H9 (cell line): Measurements from ENCODE around the gene PLD3. TPM values are rescaled to one million over a fixed set of nuclear protein-coding genes. Genes with fewer than 3 reads are reported as not detected.

ENCODE experiments used
- DNase-seq: peaks from one replicate; pipeline ENCODE4 v3.0.0-alpha.2; 2017
- H2AFZ ChIP-seq: one replicate; pipeline ENCODE4 v1.6.1; 2013; ENCODE audit warnings: mild to moderate bottlenecking, low read length, control low read depth, moderate library complexity
- H2AK5ac ChIP-seq: 2 replicates; pipeline ENCODE4 v1.6.1; 2013; ENCODE audit warnings: low read length, control low read depth, mixed read lengths; ENCODE audit not compliant: insufficient read length
- H2BK120ac ChIP-seq: one replicate; pipeline ENCODE4 v1.6.1; 2013; ENCODE audit warnings: low read depth, mild to moderate bottlenecking, low read length, control low read depth, inconsistent platforms; ENCODE audit not compliant: poor library complexity, severe bottlenecking
- H2BK12ac ChIP-seq: 2 replicates; pipeline ENCODE4 v1.6.1; 2013; ENCODE audit warnings: low read length, control low read depth, mixed read lengths, low read depth; ENCODE audit not compliant: insufficient read length
- H2BK15ac ChIP-seq: 2 replicates; pipeline ENCODE4 v1.6.1; 2013; ENCODE audit warnings: low read depth, low read length, control low read depth
- H2BK20ac ChIP-seq: one replicate; pipeline ENCODE4 v1.6.1; 2013; ENCODE audit warnings: low read depth, mild to moderate bottlenecking, low read length, control low read depth, inconsistent platforms; ENCODE audit not compliant: poor library complexity, severe bottlenecking
- H2BK5ac ChIP-seq: 2 replicates; pipeline ENCODE4 v1.6.1; 2013; ENCODE audit warnings: low read length, control low read depth, mixed read lengths; ENCODE audit not compliant: insufficient read length
- H3K14ac ChIP-seq: 2 replicates; pipeline ENCODE4 v1.6.1; 2013; ENCODE audit warnings: low read length, control low read depth; ENCODE audit not compliant: insufficient read depth
- H3K18ac ChIP-seq: 2 replicates; pipeline ENCODE4 v1.6.1; 2013; ENCODE audit warnings: low read depth, mild to moderate bottlenecking, mixed read lengths, low read length, control low read depth; ENCODE audit not compliant: insufficient read length
- H3K23ac ChIP-seq: 2 replicates; pipeline ENCODE4 v1.6.1; 2013; ENCODE audit warnings: low read length, control low read depth, mixed read lengths, low read depth; ENCODE audit not compliant: insufficient read length
- H3K23me2 ChIP-seq: 2 replicates; pipeline ENCODE4 v1.6.1; 2013; ENCODE audit warnings: low read depth, mild to moderate bottlenecking, mixed read lengths, low read length, control low read depth; ENCODE audit not compliant: insufficient read length, poor library complexity, severe bottlenecking
- H3K27ac ChIP-seq: 2 replicates; pipeline ENCODE4 v1.5.1; 2013; ENCODE audit warnings: low read length, control low read depth, mixed read lengths, low read depth; ENCODE audit not compliant: insufficient read length
- H3K27me3 ChIP-seq: 2 replicates; pipeline ENCODE4 v1.6.1; 2013; ENCODE audit warnings: low read length, control low read depth, inconsistent platforms; ENCODE audit not compliant: insufficient read depth
- H3K4ac ChIP-seq: 2 replicates; pipeline ENCODE4 v1.6.1; 2013; ENCODE audit warnings: low read depth, mild to moderate bottlenecking, control low read depth, inconsistent platforms, low read length, moderate library complexity
- H3K4me1 ChIP-seq: 2 replicates; pipeline ENCODE4 v1.6.1; 2013; ENCODE audit warnings: low read length, control low read depth, inconsistent platforms; ENCODE audit not compliant: insufficient read depth
- H3K4me2 ChIP-seq: 2 replicates; pipeline ENCODE4 v1.6.1; 2013; ENCODE audit warnings: low read length, control low read depth, mixed read lengths; ENCODE audit not compliant: insufficient read length, insufficient read depth
- H3K56ac ChIP-seq: 2 replicates; pipeline ENCODE4 v1.6.1; 2013; ENCODE audit warnings: low read depth, mild to moderate bottlenecking, mixed read lengths, low read length, control low read depth; ENCODE audit not compliant: insufficient read length
- H3K79me1 ChIP-seq: 2 replicates; pipeline ENCODE4 v1.6.1; 2013; ENCODE audit warnings: low read depth, mild to moderate bottlenecking, moderate library complexity, low read length, control low read depth, inconsistent platforms; ENCODE audit not compliant: insufficient read depth, poor library complexity, severe bottlenecking
- H3K79me2 ChIP-seq: 2 replicates; pipeline ENCODE4 v1.6.1; 2013; ENCODE audit warnings: low read length, control low read depth, inconsistent platforms; ENCODE audit not compliant: insufficient read depth
- H3K9ac ChIP-seq: 2 replicates; pipeline ENCODE4 v1.6.1; 2013; ENCODE audit warnings: low read length, control low read depth, mixed read lengths; ENCODE audit not compliant: insufficient read length; ENCODE audit errors: extremely low read depth
- H3K9me3 ChIP-seq: one replicate; pipeline ENCODE4 v1.6.1; 2013; ENCODE audit warnings: low read depth, low read length, inconsistent platforms; ENCODE audit not compliant: control insufficient read depth
- H3T11ph ChIP-seq: one replicate; pipeline ENCODE4 v1.6.1; 2013; ENCODE audit warnings: mild to moderate bottlenecking, low read length, control low read depth, inconsistent platforms
- H4K20me1 ChIP-seq: one replicate; pipeline ENCODE4 v1.6.1; 2013; ENCODE audit not compliant: control insufficient read depth, insufficient read length, insufficient read depth
- H4K5ac ChIP-seq: 2 replicates; pipeline ENCODE4 v1.6.1; 2013; ENCODE audit warnings: low read depth, mild to moderate bottlenecking, mixed read lengths, low read length, control low read depth; ENCODE audit not compliant: insufficient read length
- H4K8ac ChIP-seq: replicated peaks from 2 replicates; pipeline ENCODE4 v1.6.1; 2013; ENCODE audit warnings: low read length, control low read depth, mixed read lengths, low read depth; ENCODE audit not compliant: insufficient read length
- H4K91ac ChIP-seq: 2 replicates; pipeline ENCODE4 v1.6.1; 2013; ENCODE audit warnings: low read depth, mild to moderate bottlenecking, moderate library complexity, mixed read lengths, low read length, control low read depth; ENCODE audit not compliant: insufficient read length
- H3K27ac Mint-ChIP-seq, 3 experiments: 2 replicates in 2 of 3; 3 replicates in 1 of 3; pipeline ENCODE4 v1.8.0; 2020 to 2021; ENCODE audit warnings: mixed read lengths in 3 of 3, mild to moderate bottlenecking in 1 of 3, moderate library complexity in 1 of 3
- H3K27me3 Mint-ChIP-seq: 2 replicates; pipeline ENCODE4 v1.8.0; 2021; ENCODE audit warnings: low read depth, mild to moderate bottlenecking, moderate library complexity, mixed read lengths
- H3K36me3 Mint-ChIP-seq, 3 experiments: 2 replicates in 2 of 3; 3 replicates in 1 of 3; pipeline ENCODE4 v1.8.0; 2020 to 2021; ENCODE audit warnings: low read depth in 3 of 3, mixed read lengths in 3 of 3; ENCODE audit not compliant: insufficient read depth in 1 of 3
- H3K4me1 Mint-ChIP-seq, 2 experiments: 2 replicates each; pipeline ENCODE4 v1.8.0; 2020; ENCODE audit warnings: mixed read lengths in 2 of 2
- H3K4me3 Mint-ChIP-seq, 2 experiments: 2 replicates in 1 of 2; 3 replicates in 1 of 2; pipeline ENCODE4 v1.8.0; 2020 to 2021; ENCODE audit warnings: mild to moderate bottlenecking in 2 of 2, mixed read lengths in 2 of 2, moderate library complexity in 1 of 2
- H3K9me3 Mint-ChIP-seq, 2 experiments: 2 replicates in 1 of 2; 3 replicates in 1 of 2; pipeline ENCODE4 v1.8.0; 2020; ENCODE audit warnings: mild to moderate bottlenecking in 2 of 2, mixed read lengths in 2 of 2, moderate library complexity in 1 of 2
- WGBS: extraction: QIAGEN DNeasy Blood & Tissue Kit; methylation state at CpG from one replicate; pipeline ENCODE4 v1.1.7; 2013; ENCODE audit warnings: missing lambda C conversion rate, low lambda C conversion rate, mixed read lengths; ENCODE audit not compliant: insufficient read length; ENCODE audit errors: extremely low coverage; 5-methylcytosine and 5-hydroxymethylcytosine counted together
- total RNA-seq: library from RNA; stranded (reverse); gene quantifications from 2 replicates; pipeline ENCODE4 v1.2.1, GENCODE V29; 2021
- TF ChIP-seq, protein P1 (sequence below): fragments of 200-600 bp; sonication (generic); conservative IDR thresholded peaks from 3 replicates; pipeline ENCODE4 v1.8.0; 2021; ENCODE audit warnings: antibody characterized with exemption, mild to moderate bottlenecking

PLD3 gene
- total RNA-seq, 1 experiment from 2014 or later: 194 TPM

DNA sequence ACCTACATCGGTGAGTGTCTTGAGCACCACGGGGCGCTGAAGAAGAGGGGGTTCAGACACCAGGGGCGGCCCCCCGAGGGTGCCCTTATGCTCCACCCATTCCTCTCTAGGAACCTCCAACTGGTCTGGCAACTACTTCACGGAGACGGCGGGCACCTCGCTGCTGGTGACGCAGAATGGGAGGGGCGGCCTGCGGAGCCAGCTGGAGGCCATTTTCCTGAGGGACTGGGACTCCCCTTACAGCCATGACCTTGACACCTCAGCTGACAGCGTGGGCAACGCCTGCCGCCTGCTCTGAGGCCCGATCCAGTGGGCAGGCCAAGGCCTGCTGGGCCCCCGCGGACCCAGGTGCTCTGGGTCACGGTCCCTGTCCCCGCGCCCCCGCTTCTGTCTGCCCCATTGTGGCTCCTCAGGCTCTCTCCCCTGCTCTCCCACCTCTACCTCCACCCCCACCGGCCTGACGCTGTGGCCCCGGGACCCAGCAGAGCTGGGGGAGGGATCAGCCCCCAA is 29.4 kb downstream of the PLD3 start:
- H3K23ac ChIP-seq: no peak overlapping the region
- Mint-ChIP-seq H3K27me3 (no peaks in the 10 kb centered on the region), H3K4me3 (no peak overlapping the region), H3K9me3 (no peaks in the 10 kb centered on the region), H3K27ac (peak overlapping the region in 2 of 3 experiments; percentile 10 to 71; a peak in 1 of 7 replicates), H3K36me3 (peaks cover 8 to 40% (median 29%) of the 10 kb centered on the region in 3 experiments; a peak in 6 of 7 replicates), H3K4me1 (peaks cover 0 to 2% of the 10 kb centered on the region in 2 experiments; a peak in 1 of 4 replicates)
- no peak overlapping the region for H2BK20ac ChIP-seq
- H3K79me1 ChIP-seq: no peaks in the 10 kb centered on the region
- DNase-seq: no peak
- no peak overlapping the region for H4K91ac ChIP-seq
- H3T11ph ChIP-seq: no peak overlapping the region
- WGBS: no CpG with 5 or more reads among the region's 25 CpGs
- no peaks in the 10 kb centered on the region for H3K27me3 ChIP-seq
- no peak overlapping the region for H4K5ac ChIP-seq
- H3K56ac ChIP-seq: no peak overlapping the region
- H3K23me2 ChIP-seq: no peaks in the 10 kb centered on the region
- H2BK120ac ChIP-seq: no peak overlapping the region
- TF ChIP-seq, protein P1, sequence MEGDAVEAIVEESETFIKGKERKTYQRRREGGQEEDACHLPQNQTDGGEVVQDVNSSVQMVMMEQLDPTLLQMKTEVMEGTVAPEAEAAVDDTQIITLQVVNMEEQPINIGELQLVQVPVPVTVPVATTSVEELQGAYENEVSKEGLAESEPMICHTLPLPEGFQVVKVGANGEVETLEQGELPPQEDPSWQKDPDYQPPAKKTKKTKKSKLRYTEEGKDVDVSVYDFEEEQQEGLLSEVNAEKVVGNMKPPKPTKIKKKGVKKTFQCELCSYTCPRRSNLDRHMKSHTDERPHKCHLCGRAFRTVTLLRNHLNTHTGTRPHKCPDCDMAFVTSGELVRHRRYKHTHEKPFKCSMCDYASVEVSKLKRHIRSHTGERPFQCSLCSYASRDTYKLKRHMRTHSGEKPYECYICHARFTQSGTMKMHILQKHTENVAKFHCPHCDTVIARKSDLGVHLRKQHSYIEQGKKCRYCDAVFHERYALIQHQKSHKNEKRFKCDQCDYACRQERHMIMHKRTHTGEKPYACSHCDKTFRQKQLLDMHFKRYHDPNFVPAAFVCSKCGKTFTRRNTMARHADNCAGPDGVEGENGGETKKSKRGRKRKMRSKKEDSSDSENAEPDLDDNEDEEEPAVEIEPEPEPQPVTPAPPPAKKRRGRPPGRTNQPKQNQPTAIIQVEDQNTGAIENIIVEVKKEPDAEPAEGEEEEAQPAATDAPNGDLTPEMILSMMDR: no peak
- H3K9ac ChIP-seq: no peak overlapping the region
- no peak overlapping the region for H3K18ac ChIP-seq
- no peak overlapping the region for H4K8ac ChIP-seq
- no peaks in the 10 kb centered on the region for H3K4me1 ChIP-seq
- H2BK12ac ChIP-seq: no peak overlapping the region
- H2BK5ac ChIP-seq: no peak overlapping the region
- H2BK15ac ChIP-seq: no peak overlapping the region
- H3K14ac ChIP-seq: no peak overlapping the region; the same call in 1 of the 2 replicates
- no peak overlapping the region for H3K4ac ChIP-seq
- H3K27ac ChIP-seq: no peak overlapping the region
- no peaks in the 10 kb centered on the region for H3K79me2 ChIP-seq
- no peaks in the 10 kb centered on the region for H3K9me3 ChIP-seq
- H4K20me1 ChIP-seq: peaks cover 2% of the 10 kb centered on the region
- no peak overlapping the region for H3K4me2 ChIP-seq
- no peak overlapping the region for H2AFZ ChIP-seq
- no peak overlapping the region for H2AK5ac ChIP-seq
